ENCODE data around the gene SUN5.

The SUN5 gene

DNA sequence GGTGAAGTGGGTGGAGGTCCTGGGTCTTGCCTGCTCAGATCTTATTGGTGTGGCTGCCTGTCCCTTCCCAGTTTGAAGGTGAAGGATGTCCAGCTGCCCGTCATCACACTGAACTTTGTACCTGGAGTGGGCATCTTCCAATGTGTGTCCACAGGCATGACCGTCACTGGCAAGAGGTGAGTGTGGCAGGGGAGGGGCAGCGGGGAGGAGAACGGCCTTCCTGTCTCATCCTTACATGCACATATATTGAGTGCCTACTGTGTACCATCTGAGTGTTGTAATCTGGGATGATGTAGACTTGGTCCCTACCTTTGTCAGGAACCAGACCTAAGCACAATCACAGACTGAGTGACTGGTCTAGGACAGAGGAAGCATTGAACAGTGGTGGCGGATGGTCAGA is 29.9 kb upstream of the SUN5 start:
- H3K27me3 ChIP-seq (replicated peaks; ENCODE audit: control insufficient read depth, insufficient read depth, low read length): no peaks in the 10 kb centered on the region
- no peak overlapping the region for H3K4me3 ChIP-seq (replicated peaks; ENCODE audit: low read depth, low read length)
- TF ChIP-seq, protein P1, sequence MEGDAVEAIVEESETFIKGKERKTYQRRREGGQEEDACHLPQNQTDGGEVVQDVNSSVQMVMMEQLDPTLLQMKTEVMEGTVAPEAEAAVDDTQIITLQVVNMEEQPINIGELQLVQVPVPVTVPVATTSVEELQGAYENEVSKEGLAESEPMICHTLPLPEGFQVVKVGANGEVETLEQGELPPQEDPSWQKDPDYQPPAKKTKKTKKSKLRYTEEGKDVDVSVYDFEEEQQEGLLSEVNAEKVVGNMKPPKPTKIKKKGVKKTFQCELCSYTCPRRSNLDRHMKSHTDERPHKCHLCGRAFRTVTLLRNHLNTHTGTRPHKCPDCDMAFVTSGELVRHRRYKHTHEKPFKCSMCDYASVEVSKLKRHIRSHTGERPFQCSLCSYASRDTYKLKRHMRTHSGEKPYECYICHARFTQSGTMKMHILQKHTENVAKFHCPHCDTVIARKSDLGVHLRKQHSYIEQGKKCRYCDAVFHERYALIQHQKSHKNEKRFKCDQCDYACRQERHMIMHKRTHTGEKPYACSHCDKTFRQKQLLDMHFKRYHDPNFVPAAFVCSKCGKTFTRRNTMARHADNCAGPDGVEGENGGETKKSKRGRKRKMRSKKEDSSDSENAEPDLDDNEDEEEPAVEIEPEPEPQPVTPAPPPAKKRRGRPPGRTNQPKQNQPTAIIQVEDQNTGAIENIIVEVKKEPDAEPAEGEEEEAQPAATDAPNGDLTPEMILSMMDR (IDR thresholded peaks at IDR 0.05; ENCODE audit: insufficient read depth, low read length, poor library complexity, severe bottlenecking): no peak
- H3K36me3 ChIP-seq (ENCODE audit: control insufficient read depth, insufficient read depth, low read length): no peaks in the 10 kb centered on the region
- DNase-seq (ENCODE audit: extremely low read depth, insufficient read length): no peak

DNA sequence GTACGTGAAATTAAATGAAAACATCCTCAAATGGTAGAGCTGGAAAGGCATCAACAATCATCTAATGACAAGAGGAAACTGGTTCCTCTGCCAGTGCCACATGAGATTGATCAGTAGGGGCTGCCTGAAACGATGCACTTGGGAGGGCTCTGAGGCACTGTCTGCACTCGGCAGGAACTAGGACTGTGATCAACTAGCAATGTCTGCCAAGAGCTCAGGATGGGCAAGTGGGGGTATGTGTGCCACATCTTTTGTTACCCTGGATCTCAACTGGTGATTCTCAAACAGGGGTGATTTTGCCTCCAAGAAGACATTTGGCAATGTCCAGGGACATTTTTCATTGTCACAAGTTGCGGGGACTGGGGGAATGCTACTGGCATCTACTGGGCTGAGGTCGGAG is 29.1 kb upstream of the SUN5 start:
- DNase-seq (ENCODE audit: extremely low read depth, insufficient read length): no peak
- no peak overlapping the region for H3K4me3 ChIP-seq (replicated peaks; ENCODE audit: low read depth, low read length)
- no peaks in the 10 kb centered on the region for H3K36me3 ChIP-seq (ENCODE audit: control insufficient read depth, insufficient read depth, low read length)
- H3K27me3 ChIP-seq (replicated peaks; ENCODE audit: control insufficient read depth, insufficient read depth, low read length): no peaks in the 10 kb centered on the region
- TF ChIP-seq, protein P1 (IDR thresholded peaks at IDR 0.05; ENCODE audit: insufficient read depth, low read length, poor library complexity, severe bottlenecking): no peak

DNA sequence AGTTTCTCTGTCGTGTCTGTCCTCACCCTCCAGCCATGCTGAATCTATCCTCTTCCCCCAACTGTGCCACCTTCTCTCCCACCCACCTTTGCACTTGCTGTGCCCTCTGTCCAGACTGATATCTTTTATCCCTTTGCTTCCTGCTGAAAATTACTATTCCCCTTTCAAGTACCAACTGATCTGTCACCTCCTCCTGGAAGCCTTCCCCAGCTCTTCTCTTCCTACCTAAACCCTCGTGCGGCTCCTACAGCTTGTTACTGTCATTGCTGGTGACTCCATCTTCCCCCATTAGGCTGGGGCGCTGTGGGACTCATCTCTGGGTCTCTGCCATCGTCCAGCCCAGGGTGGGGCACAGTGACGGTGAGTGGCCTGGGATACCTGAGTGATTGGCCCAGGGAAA is 28.3 kb upstream of the SUN5 start:
- H3K27me3 ChIP-seq (replicated peaks; ENCODE audit: control insufficient read depth, insufficient read depth, low read length): no peaks in the 10 kb centered on the region
- TF ChIP-seq, protein P1 (IDR thresholded peaks at IDR 0.05; ENCODE audit: insufficient read depth, low read length, poor library complexity, severe bottlenecking): no peak
- no peak overlapping the region for H3K4me3 ChIP-seq (replicated peaks; ENCODE audit: low read depth, low read length)
- no peak for DNase-seq (ENCODE audit: extremely low read depth, insufficient read length)
- no peaks in the 10 kb centered on the region for H3K36me3 ChIP-seq (ENCODE audit: control insufficient read depth, insufficient read depth, low read length)

DNA sequence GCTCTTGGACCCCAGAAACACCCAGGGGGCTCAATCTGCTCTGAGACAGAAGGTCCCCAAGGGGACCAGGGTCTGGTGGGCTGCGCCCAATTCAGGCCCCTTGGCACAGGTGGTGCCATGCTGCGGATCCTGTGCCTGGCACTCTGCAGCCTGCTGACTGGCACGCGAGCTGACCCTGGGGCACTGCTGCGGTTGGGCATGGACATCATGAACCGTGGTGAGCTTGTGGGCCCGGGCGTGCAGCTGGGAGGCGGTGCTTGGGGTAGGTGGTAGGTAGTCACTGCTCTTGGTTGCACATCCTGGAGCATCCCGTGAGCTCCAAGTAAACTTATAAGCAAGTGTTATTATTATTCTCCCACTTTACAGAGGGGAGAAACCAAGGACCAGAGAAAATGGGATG is 27.3 kb upstream of the SUN5 start, which contains the start of gene BPIFB6:
BPIFB6 (plus strand) TSS at position 118 of the 400 bp plus-strand sequence; CDS start at position 118, 0 bp downstream.
- Histone ChIP-seq H3K27me3 (replicated peaks; ENCODE audit: control insufficient read depth, insufficient read depth, low read length) (no peaks in the 10 kb centered on the region), H3K36me3 (ENCODE audit: control insufficient read depth, insufficient read depth, low read length) (no peaks in the 10 kb centered on the region), H3K4me3 (replicated peaks; ENCODE audit: low read depth, low read length) (no peak within 1 kb of the TSS)
- no peak for DNase-seq (ENCODE audit: extremely low read depth, insufficient read length)
- TF ChIP-seq, protein P1 (IDR thresholded peaks at IDR 0.05; ENCODE audit: insufficient read depth, low read length, poor library complexity, severe bottlenecking): no peak

DNA sequence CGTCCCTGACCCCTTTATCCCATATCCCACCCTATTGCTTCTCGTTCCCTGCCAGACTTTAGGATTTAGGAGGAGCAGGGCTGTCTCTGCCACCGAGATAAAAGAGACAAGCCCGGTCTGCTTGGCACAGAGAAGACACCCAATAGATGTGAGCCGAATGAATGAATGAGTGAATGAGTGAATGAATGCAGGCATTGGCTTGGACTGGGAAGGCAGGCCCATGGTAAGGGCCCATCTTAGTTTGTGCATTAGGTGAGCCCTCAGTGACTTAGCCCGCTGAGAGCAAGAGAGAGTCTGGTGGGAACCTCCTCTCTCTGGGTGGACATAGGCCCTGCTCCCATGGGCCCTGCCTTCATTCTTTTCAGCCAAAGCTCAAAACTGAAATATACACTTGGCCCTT is 26.3 kb upstream of the SUN5 start:
- TF ChIP-seq, protein P1 (IDR thresholded peaks at IDR 0.05; ENCODE audit: insufficient read depth, low read length, poor library complexity, severe bottlenecking): no peak
- no peaks in the 10 kb centered on the region for H3K27me3 ChIP-seq (replicated peaks; ENCODE audit: control insufficient read depth, insufficient read depth, low read length)
- no peak for DNase-seq (ENCODE audit: extremely low read depth, insufficient read length)
- no peak overlapping the region for H3K4me3 ChIP-seq (replicated peaks; ENCODE audit: low read depth, low read length)
- H3K36me3 ChIP-seq (ENCODE audit: control insufficient read depth, insufficient read depth, low read length): no peaks in the 10 kb centered on the region

DNA sequence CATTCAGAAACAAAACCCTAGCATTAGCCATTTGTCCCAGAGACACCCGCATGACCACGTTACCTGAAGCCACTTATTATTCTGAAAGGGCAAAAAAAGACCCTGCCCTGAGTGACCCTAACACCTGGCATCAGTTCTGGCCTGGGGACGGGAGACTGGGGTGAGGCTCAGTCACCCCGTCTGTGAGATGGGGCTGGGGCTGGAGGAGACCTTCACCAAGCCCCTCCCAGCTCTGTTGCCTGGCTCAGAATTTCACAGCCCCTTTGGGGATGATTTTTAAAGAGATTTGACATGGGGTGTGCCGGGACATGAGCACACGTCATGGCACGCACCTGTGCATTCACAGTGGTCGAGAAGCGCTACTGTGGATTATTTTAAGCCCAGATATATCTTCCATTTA is 25.8 kb upstream of the SUN5 start:
- H3K36me3 ChIP-seq (ENCODE audit: control insufficient read depth, insufficient read depth, low read length): no peaks in the 10 kb centered on the region
- no peak overlapping the region for H3K4me3 ChIP-seq (replicated peaks; ENCODE audit: low read depth, low read length)
- no peak for DNase-seq (ENCODE audit: extremely low read depth, insufficient read length)
- TF ChIP-seq, protein P1 (IDR thresholded peaks at IDR 0.05; ENCODE audit: insufficient read depth, low read length, poor library complexity, severe bottlenecking): no peak
- H3K27me3 ChIP-seq (replicated peaks; ENCODE audit: control insufficient read depth, insufficient read depth, low read length): no peaks in the 10 kb centered on the region

Measured in GM06990 (cell line).